GM21619 (cell line): ENCODE data around the gene CUL7.

Experiments used
- ATAC-seq: cut with Tn5 transposase; IDR thresholded peaks from one replicate; pipeline ENCODE4 v1.9.1; 2021; ENCODE audit not compliant: unreplicated experiment

Gene CUL7

GRCh38 chr6:43077981-43078511 lies 24.4 kb upstream of the CUL7 start:
- ATAC-seq: no peak

- no peak for ATAC-seq
Measured at GRCh38 chr6:43077333-43077809, 23.7 kb upstream of the CUL7 start.

DNA sequence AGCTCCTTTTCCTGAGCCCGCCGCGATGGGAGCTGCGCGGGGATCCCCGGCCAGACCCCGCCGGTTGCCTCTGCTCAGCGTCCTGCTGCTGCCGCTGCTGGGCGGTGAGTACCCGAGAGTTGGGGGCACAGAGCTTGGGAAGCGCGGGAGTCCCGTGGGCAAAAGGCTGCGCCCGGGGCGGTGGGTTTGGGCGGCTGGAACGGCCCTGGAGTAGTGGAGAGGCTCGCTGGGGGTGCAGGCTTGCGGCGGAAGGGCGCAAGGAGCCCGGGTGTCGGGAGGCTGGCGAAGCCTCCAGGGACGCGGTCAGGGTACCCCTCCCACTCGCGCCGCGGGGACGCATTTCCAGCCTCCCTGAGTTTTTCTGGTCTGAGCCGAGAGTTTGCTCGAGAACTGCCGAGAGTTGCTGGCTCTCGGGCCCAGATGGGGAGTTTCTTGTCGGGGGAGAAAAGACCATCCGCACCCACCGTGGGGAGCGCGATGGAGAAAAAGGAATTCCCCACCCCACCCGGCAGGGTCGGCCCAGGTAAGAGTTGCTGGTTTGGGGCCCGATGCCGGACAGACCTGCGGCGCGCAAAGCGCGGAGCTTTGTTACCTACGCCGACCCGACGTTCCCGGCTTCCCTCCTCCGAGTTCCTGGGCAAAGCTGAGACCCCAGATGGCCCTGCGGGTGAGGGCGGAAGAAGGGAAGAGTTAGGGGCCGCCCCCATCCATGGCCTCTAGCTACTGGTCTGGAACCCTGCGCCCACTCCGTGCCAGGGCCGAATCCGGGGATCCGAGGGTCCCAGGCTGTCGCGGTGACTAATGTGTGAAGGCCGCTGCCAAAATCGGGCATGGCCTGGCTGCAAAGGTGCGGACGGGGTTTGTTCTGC lies 23.0 kb upstream of the CUL7 start:
- no peak for ATAC-seq

GRCh38 chr6:43075670-43076463 lies 22.2 kb upstream of the CUL7 start, which contains the start of gene PTK7:
PTK7 (plus strand) TSS chr6:43076314; CDS start chr6:43076489, 175 bp downstream.
- no peak for ATAC-seq

- no peak for ATAC-seq
Measured at GRCh38 chr6:43074847-43075669, 21.4 kb upstream of the CUL7 start.

DNA sequence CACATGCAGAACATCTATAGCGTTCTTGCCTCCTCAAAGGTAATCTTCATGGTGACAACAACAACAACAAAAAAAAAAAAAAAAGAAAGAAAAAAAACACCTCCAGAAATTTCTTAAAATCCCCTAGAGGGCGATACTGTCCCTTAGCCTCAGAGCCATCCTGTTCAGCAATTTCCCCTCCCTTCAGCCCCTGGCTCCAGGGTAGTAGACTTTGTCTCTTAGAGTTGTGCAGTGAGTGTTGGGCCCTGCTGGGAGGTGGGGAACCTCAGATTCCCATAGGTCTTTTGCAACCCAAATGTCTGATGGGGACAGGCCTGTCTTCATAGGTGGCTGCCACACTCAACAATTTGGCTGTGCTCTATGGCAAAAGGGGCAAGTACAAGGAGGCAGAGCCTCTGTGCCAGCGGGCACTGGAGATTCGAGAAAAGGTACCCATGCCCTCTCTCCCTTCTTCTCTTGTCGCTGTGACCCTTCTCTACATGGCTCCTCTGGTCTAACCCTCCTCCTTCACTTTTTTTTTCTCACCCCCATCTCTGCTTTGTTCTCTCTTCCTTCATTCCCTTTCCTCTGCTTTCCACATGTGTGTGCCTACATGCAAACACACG lies 16.5 kb upstream of the CUL7 start:
- ATAC-seq: no peak

- ATAC-seq: no peak
Measured at GRCh38 chr6:43062818-43063217, 9.2 kb upstream of the CUL7 start.

GRCh38 chr6:43061861-43062260 lies 8.2 kb upstream of the CUL7 start:
- ATAC-seq: no peak

GRCh38 chr6:43060755-43061633 lies 7.3 kb upstream of the CUL7 start:
- no peak for ATAC-seq

DNA sequence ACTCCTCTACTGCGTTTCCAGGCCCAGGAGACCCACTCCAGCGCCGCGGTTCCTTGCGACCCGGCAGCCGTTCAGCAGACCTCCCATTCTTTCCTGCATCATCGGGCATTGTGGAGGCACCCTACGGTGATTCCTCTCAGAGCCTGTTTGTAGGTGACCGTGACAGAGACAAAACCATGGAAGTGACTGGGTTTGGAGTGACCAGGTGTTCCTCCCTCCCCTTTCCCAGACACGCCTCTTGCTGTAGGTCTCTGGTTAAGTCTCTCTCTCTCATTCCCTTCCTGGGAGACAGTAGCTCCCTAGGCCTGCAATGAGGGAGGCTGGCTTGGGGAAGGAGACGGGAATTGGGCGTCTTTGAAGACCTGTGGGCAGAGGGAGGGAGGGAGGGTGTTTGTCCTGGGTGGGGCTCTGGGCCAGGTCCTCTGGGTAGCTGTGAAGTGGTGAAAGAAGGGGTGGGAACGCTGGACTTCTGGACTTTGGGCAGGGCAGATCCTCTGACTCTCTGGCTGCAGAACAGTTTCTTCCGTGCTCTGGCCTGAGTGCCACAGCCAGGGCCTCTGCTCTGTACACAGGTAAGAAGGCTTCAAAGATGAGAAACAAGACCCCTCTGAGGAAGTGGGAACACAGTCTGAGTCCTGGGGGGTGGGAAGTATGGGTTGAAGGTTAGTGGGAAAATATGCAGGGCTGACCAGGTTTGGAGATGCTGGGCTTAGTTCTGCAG lies 6.5 kb upstream of the CUL7 start:
- no peak for ATAC-seq

DNA sequence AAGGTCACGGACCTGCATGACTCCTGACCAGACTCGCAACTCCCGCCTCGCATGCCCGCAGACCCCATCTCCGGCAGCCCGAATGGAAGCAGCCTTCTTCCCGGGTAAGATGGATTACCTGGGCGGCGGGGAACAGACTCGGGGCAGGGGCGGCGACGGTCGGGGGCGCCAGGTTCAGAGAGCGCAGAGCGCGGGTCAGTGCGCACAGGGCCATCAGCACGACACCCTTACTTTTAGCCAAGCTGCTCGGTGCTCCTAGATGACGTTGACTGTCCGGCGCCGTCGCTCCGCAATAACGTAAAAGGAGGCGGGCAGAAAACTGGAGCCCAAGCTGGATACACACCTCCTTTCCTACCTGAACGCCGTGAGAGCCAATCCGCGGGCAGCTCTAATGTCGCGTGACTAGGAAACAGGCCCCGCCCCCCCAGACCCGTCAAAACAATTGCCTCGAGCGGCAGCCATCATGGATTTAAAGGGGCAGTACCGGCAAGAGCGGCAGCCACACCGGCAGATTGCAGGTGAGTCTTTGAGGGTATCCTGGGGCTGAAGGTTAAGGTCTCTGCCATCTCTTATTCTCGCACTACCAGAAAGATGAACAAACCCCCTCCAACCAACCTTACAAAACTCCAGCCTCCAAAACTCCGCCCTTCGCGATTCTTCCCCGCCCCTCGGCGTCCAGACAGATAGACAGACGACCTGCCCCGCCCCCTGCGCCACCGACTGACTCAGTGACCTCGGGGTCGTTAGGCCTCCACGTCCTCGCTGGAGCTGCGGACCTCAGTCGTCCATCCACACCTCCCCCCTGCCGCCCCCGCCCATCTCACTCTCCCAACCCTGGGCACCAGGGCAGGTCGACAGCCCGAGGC lies 5.8 kb upstream of the CUL7 start, which contains the start of the genes KLC4 and MRPL2:
TSS of gene KLC4 (plus strand) at position 464 of the 866 bp plus-strand sequence. CDS start 1,705 bp downstream, outside the sequence.
TSS of gene MRPL2 (minus strand) at position 267 of the 866 bp plus-strand sequence. CDS start at position 214, 53 bp downstream.
- ATAC-seq: peak; percentile 92

- no peak for ATAC-seq
Measured at GRCh38 chr6:43058531-43058930, 4.9 kb upstream of the CUL7 start.

DNA sequence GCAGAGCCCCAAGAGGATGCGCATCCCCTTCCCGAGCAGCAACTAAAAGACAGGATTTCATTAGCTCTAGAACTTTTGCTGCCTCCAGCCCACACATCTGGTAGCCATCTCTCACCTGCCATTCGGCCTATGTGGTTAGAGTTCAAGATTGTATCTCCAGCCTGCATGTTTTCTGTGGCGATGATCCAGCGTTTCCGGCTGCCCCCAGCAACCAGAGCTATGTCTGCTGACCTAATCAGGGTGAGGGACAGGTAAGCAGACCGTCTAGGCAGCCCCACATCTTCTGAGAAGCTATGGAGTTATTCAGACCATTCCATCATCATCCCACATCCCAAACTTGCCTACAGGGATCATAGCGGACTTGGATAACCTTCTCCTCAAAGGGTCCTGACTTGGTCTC lies 2.3 kb upstream of the CUL7 start:
- no peak for ATAC-seq

DNA sequence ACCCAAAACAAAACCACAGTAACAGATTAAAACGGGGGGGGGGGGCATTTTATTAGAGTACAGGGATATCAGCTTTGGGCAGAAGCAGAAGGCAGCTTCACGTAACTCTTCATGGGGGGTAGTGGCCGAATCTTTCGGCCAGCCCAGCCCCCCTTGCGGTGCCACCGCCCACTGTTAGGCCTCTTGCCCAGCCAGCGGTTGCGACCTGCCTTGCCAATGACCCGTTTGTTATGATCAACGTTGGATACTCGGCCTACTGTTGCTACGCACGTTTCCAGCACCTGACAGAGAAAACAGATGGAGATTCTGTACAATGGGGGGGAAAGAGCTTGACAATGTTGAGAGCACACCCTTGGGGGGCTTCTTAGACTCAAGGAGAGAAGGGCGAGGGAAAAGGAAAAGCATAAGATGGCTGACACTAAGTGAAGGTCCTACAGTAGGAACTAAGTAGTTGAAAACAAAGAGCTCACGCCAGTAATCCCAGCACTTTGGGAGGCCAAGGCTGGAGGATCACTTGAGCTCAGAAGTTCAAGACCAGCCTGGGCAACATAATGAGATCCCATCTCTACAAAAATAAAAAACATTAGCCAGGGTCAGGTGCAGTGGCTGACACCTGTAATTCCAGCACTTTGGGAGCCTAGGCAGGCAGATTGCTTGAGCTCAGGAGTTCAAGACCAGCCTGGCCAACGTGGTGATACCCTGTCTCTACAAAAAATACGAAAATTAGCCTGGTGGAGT lies 724 bp upstream of the CUL7 start:
- no peak for ATAC-seq

GRCh38 chr6:43052842-43053544 lies 658 bp downstream of the CUL7 start:
- ATAC-seq: peak; percentile 16

- ATAC-seq: no peak
Measured at GRCh38 chr6:43052225-43052841, 1.3 kb downstream of the CUL7 start.
